HG02970 (cell line): ENCODE data around the gene NCEH1.
"Not testable (repeated sequence)": the region's sequence is repeated elsewhere in the genome, so short reads cannot be mapped to it uniquely, and the experiment has no call there.

Source experiments
- ATAC-seq: cut with Tn5 transposase; IDR thresholded peaks from one replicate; pipeline ENCODE4 v1.9.1; 2021; ENCODE audit warnings: mild to moderate bottlenecking, moderate library complexity, moderate number of reproducible peaks; ENCODE audit not compliant: unreplicated experiment, low FRiP score

Gene NCEH1

DNA sequence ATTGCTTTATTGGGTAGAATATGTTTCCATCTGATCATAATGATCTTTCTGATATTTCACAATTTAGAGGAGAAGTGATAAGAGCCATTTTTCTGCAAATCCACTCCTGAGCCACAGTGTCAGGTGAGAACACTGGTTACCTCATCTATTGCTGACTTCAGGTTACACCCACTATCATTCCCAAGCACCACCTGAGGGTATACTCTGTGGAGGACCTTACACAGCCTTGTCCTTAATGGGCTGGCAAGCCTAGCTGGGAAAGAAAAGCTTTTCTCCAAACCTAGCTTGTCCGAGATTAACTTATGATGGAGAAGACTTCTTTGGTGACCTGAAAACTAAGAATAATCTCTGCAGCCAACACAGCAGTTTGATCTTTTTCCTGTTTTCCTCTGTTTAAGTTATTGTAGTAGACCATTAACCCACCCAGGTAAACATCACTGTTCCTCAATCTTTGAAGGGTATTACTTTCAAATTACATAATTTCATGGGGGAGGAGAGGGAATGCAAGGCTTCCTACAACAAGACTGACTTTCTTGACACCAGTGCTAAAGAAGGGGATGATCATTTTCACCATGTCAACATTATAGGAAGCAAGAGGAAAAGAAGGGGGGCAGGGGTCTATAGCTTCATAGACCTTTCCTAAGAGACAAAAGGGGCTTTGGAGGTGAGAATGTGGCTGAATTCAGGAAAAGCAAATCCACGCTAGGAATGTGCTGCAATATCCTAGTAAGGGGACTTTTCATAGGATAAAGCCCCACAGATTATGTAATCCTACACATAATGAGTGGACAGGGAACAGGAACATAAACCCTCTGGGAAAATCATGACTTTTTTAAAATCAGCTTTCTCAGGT is 1.7 kb downstream of the NCEH1 start:
- no peak for ATAC-seq

DNA sequence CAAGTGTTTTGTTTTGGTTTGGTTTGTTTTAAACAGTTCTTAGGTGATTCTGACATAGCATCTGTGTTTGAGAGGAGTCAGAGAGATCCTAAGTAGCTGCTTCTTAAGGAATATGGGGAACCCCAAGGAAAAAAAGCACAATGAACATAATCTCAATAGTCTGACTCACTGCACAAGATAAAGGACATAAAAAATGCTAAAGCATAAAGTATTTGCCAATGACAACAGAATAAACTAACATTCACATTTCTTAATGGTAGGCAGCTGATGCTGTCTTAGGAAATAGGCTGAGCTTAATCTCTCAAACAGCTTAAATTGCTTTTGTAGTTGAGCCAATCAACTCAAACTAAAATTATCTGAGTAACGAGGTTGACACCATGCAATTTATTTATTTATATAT is 2.9 kb downstream of the NCEH1 start:
- ATAC-seq = no peak

DNA sequence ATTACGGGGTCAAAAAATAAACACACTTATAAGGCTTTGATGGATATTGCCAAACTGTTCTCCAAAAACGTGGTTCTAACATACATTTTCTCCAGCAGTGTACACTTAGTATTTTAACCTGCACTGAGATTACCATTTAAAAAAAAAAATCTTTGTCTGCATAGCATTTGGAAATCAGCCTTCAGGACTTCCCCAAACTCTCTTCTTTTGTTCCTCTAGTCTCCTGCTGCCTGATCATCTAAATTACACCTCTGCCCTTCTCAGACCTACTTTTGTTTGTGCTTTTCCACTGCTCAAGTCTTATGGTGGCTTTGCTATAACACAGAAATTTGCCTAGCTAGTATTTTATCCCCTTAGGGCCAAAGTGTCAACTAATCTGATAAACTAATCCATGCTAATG is 3.8 kb downstream of the NCEH1 start:
- no peak for ATAC-seq

DNA sequence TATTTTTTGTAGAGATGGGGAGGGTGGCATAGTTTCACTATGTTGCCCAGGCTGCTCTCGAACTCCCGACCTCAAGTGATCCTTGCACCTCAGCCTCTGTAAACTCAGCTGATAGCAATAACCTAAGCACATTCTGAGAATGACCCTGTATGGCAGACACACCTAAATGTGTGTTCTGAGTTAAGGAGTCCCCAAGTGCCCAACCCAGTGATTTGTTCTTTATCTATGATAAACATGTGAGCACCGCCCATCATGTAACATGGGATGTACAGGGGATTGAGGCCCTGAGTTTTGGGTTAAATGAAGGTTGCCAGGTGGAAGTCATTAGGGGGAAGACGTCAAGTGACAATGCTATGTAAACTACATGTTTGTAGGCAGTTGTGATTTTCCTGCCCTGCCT is 5.7 kb downstream of the NCEH1 start:
- no peak for ATAC-seq

GRCh38 chr3:172704001-172704400 is 6.9 kb downstream of the NCEH1 start:
- no peak for ATAC-seq

DNA sequence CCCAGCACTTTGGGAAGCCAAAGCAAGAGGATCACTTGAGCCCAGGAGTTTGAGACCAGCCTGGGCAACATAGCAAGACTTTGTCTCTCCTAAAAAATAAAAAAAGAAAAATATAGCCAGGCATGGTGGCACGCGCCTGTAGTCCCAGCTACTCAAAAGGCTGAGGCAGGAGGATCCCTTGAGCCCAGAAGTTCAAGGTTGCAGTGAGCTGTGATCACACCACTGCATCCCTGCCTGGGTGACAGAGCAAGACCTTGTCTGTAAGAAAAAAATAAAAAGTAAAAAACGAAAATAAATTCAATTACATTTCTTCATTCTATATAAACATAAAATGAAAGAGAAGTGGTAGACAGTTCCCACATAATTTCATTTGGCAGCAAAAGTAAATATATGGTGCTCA is 8.1 kb downstream of the NCEH1 start:
- ATAC-seq = not testable (repeated sequence)

- ATAC-seq = no peak
Measured at GRCh38 chr3:172702256-172702655, 8.6 kb downstream of the NCEH1 start.

DNA sequence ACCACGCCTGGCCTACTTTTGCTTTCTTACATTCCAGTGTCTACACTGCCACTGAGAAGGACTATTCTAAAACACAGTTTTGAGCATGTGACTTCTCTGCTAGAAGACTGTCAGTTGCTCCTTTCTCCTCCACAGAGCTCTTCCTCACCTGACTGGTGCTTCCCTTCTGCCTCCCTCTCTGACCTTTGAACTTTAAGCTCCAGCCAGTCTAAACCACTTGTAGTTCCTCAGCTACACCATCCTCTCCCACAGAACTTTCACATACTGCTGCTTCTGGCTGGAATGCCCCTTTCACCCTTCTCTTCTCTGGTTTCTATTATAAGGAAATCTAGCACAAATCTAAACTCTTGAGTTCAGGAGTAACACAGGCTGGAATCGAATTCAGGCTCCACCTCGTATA is 9.1 kb downstream of the NCEH1 start:
- no peak for ATAC-seq

DNA sequence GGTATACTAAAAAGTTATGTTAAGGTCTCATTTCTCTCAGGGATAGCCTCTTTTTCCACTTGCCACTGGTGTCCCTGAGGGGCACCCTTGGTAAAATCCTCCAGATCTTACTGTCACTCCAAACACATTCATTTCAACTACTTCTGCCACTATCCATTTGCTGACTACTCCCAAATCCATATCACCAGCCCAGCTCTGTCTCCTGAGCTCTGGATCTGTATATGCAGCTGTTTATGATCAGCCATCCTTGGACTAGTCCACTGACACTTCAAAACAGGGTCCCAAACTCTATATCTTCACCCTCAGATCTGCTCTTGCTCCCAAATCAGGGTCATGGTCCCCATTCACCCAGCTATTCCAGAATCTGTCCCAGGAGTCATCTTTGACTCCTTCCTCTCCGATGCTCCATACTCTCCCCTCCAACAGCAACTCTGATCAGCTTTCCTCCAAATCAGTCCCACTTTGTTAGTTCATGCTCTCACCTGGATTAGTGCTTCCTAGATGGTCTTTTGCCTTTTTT is 9.9 kb downstream of the NCEH1 start:
- ATAC-seq = no peak

- ATAC-seq = no peak
Measured at GRCh38 chr3:172700256-172700655, 10.6 kb downstream of the NCEH1 start.

DNA sequence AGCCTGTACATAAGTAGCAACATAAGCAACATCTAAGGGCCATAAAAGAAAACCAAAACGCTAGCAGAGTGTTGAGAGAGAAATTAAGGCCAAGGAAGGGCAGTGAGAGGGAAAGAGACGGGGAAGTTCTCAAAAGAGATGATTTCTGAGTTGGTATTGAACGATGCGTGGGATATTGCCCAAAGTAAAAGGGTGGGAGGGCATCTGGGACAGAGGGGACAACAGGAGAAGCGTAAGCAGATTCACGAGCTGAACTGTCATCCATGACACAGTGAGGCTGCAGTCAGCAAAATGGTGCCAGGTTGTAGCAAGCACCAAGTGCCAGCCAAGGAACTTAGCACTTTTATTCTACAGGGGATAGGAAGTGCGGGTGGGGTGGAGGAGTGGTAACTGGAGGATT is 11.8 kb downstream of the NCEH1 start:
- ATAC-seq = no peak

- ATAC-seq = no peak
Measured at GRCh38 chr3:172698631-172699030, 12.2 kb downstream of the NCEH1 start.

GRCh38 chr3:172697558-172697957 is 13.3 kb downstream of the NCEH1 start:
- ATAC-seq = no peak

GRCh38 chr3:172696357-172696756 is 14.5 kb downstream of the NCEH1 start:
- no peak for ATAC-seq

GRCh38 chr3:172694573-172695246 is 16.2 kb downstream of the NCEH1 start:
- no peak for ATAC-seq

GRCh38 chr3:172692751-172693338 is 18.0 kb downstream of the NCEH1 start:
- no peak for ATAC-seq

- ATAC-seq = no peak
Measured at GRCh38 chr3:172690936-172691335, 19.9 kb downstream of the NCEH1 start.

GRCh38 chr3:172688588-172688987 is 22.3 kb downstream of the NCEH1 start:
- no peak for ATAC-seq

- ATAC-seq = no peak
Measured at GRCh38 chr3:172687501-172687900, 23.4 kb downstream of the NCEH1 start.

DNA sequence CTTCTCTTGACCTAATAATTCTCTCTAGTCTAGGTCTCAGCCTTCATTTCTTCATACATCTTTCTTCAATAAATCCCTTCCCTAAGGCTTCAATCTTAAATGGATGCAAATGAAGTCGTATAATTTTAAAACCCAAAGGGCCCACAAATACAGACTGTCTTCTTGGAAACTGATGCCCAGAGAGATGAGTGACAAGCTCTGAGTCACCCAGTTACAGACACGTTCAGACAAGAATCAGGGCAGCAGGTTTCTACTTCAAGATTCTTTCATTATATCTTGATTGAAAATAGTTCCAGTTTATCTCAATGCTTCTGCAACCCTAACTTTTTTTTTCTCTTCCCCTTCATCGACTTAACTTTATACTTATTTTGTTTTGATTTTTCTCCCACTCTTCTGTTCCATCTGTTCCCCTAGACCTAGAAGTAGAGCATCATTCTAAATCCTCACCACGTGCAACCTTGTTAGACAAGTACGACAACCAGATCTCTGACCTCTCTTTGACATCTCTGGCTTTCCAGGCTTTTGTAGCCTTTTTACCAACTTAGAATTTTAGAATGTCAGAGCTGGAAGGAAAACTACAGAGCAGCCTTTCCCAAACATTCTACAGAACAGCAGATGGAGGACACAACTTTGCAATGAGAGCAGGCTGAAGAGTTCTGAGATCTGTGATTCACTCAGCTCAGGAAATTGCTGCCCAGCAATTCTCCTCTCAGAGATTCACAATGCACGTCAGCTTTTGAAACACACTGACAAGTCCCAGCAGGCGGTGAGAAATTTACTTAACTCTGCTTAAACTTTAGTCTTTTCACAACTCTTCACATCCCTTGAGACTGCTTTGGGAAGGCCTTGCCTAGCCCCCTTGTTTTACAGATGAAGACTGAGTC is 25.3 kb downstream of the NCEH1 start:
- no peak for ATAC-seq
